ENCODE measurements around the gene GALR1.
"Not testable (repeated sequence)": the region's sequence is repeated elsewhere in the genome, so short reads cannot be mapped to it uniquely, and the experiment has no call there.

The GALR1 gene

GRCh38 chr18:77248873-77249568 lies 627 bp upstream of the GALR1 start:
- no peak for DNase-seq
- intact Hi-C loops (cut with DNase I), result no loop called here

- intact Hi-C loops (cut with DNase I), result no loop called here
- DNase-seq, result peak in 2 of 10 donors; percentile 69 to 83
These were observed 865 bp downstream of the GALR1 start for GRCh38 chr18:77250501-77250925.

- peak in 2 of 10 donors; percentile 17 to 82 for DNase-seq
- intact Hi-C loops (cut with DNase I), result no loop called here
These were observed 1.5 kb downstream of the GALR1 start for GRCh38 chr18:77250926-77251729.

- intact Hi-C loops (cut with DNase I), result no loop called here
- DNase-seq, result no peak
These were observed 2.0 kb downstream of the GALR1 start for GRCh38 chr18:77251730-77252050.

- intact Hi-C loops (cut with DNase I), result no loop called here
- DNase-seq, result no peak
These were observed 5.2 kb downstream of the GALR1 start for GRCh38 chr18:77254711-77255405.

GRCh38 chr18:77255426-77256105 lies 5.9 kb downstream of the GALR1 start:
- intact Hi-C loops (cut with DNase I), result no loop called here
- DNase-seq, result no peak

GRCh38 chr18:77262643-77263465 lies 13.2 kb downstream of the GALR1 start:
- intact Hi-C loops (cut with DNase I), result no loop called here
- no peak for DNase-seq

- intact Hi-C loops (cut with DNase I), result no loop called here
- DNase-seq, result no peak
These were observed 13.8 kb downstream of the GALR1 start for GRCh38 chr18:77263466-77263763.

GRCh38 chr18:77267969-77268368 lies 18.3 kb downstream of the GALR1 start:
- no peak for DNase-seq
- intact Hi-C loops (cut with DNase I), result no loop called here

GRCh38 chr18:77268456-77268855 lies 18.8 kb downstream of the GALR1 start:
- intact Hi-C loops (cut with DNase I), result no loop called here
- DNase-seq, result no peak

GRCh38 chr18:77271576-77272481 lies 22.2 kb downstream of the GALR1 start:
- DNase-seq, result no peak
- intact Hi-C loops (cut with DNase I), result no loop called here

GRCh38 chr18:77290841-77291240 lies 41.2 kb downstream of the GALR1 start:
- not testable (repeated sequence) for DNase-seq

GRCh38 chr18:77298172-77298571 lies 48.5 kb downstream of the GALR1 start:
- intact Hi-C loops (cut with DNase I), result no loop called here
- no peak for DNase-seq

More at GRCh38 chr18:77290841-77291240, 41.2 kb downstream of the GALR1 start:
- intact Hi-C loops (cut with DNase I), result not testable (repeated sequence)

- DNase-seq, result no peak
- intact Hi-C loops (cut with DNase I), result no loop called here
These were observed 50.1 kb downstream of the GALR1 start for GRCh38 chr18:77299706-77300105.

GRCh38 chr18:77300579-77300978 lies 50.9 kb downstream of the GALR1 start:
- DNase-seq, result no peak
- intact Hi-C loops (cut with DNase I), result no loop called here

- DNase-seq, result peak in 1 of 10 donors; percentile 78
- intact Hi-C loops (cut with DNase I), result no loop called here
These were observed 54.6 kb downstream of the GALR1 start for GRCh38 chr18:77304268-77304667.

- intact Hi-C loops (cut with DNase I), result no loop called here
These were observed 56.0 kb downstream of the GALR1 start for GRCh38 chr18:77305676-77306075.

GRCh38 chr18:77308216-77308615 lies 58.6 kb downstream of the GALR1 start:
- no peak for DNase-seq
- intact Hi-C loops (cut with DNase I), result no loop called here

More at GRCh38 chr18:77305676-77306075, 56.0 kb downstream of the GALR1 start:
- no peak for DNase-seq

- intact Hi-C loops (cut with DNase I), result no loop called here
- DNase-seq, result no peak
These were observed 64.9 kb downstream of the GALR1 start for GRCh38 chr18:77314511-77314910.

All from posterior cingulate gyrus (tissue), 11 donors.